HG03064 (cell line): ENCODE results near the gene LRRC56.
A peak's percentile ranks its signal among the peaks of the same experiment; 100 is the strongest.

ENCODE experiments used
- ATAC-seq: cut with Tn5 transposase; IDR thresholded peaks from one replicate; pipeline ENCODE4 v1.9.1; 2021; ENCODE audit warnings: low read depth; ENCODE audit not compliant: unreplicated experiment

Gene LRRC56

DNA sequence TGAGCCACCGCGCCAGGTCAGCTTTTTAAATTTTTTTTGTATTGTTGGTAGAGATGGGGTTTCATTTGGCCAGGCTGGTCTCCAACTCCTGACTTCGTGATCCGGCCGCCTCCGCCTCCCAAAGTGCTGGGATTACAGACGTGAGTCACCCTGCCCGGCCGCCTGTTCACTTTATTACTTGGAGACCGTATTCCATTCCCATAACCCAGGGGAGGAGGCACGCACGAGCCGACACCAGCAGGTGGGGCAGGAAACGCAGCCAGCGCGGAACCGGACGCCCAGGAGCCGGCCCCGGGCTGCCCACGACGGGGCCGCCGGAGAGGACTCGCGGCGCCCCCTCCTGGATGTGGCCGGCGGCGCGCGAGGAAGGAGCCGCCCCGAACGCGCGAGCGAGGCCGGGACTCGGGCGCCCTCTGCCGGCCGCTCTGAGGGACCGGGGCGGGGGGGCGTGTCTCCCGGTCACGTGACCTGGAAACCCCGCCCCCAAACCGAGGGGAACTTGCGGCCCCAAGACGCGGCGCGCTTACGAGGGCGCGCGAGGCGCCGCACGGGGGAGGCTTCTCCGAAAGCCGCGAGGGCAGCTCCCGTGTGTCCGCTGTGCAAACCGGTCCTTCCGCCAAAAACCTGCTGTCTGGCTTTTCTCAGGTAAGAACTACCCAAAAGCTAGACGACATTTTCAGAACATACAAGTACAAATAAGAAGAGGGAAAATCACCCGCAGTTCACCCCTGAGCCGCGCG lies 18.7 kb upstream of the LRRC56 start:
- ATAC-seq: no peak

DNA sequence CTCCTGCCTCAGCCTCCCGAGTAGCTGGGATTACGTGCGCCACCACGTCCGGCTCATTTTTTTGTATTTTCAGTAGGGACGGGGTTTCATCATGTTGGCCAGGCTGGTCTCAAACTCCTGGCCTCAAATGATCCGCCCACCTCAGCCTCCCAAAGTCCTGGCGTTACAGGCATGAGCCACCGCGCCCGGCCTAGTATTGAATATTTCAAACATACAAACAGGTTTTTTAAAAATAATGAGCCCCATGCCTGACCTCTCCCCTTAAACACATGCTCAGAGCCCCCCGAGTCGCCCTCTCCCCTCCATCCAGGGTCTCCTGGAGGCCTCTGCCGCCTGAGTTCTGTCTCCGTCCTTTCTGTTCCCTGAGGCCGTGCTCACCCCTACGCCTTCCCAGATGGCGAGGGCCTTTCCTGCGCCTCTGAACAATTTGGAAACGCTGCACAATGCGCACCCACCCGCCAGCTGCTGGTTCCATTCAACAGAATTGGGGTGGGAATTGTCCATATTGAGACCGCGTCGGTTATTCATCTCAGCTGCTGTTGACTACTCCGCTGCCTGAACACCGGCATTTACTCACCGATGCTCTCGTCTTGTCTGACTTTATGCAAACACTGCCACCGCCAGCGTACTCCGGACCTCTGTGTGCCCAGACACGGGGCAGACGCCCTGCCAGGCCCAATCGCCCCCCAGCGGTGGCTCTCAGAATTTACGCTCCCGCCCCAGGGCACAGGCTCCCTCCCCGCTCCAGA lies 16.7 kb upstream of the LRRC56 start:
- ATAC-seq: no peak

GRCh38 chr11:521177-521688 lies 16.1 kb upstream of the LRRC56 start:
- ATAC-seq: no peak

DNA sequence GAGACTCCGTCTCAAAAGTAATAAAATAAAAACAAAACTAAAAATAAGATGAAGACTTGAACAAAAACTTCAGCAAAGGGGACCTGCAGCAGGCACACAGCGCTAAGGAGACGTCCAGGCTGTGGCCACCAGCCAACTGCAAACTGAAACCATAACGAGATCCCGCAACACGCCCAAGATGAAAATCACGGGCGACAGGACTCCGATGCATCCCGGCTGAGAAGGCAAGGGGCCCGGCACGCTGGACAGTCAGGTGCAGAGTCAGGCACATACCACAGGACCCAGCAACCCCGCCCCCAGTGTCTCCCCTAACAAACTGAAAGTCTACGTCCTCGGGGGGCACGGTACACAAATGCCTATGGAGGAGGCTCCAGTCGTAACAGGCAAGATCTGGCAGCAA lies 11.1 kb upstream of the LRRC56 start:
- no peak for ATAC-seq

DNA sequence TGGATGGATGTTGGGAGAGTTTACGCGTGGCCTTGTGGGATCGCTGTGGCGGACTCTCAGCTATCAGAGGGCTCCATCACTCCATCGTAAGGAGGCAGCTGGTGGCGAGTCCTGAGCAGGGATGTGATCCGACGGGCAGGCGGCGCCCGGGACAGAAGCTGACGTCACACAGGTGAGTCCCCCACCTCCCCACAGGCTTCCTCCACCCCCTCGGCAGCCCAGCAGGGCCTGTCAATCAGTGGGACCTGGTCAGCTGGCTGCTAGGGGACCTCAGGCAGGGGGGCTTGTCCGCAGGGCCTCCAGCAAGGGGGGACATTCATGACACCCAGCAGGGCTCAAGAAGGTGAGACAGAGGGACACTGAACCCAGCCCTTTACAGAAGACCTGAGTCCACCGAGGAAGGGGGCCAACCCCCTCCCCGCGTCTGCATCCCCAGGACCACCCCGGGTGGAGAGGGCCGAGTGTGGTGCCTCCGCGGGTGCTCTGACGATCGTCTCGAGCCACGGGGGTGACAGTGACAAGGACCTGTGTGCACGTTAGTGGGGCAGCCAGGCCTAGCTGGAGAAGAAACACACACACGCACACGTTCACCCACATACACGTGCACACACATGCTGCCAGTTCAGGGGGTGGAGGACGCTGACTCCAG lies 9.0 kb upstream of the LRRC56 start:
- ATAC-seq: no peak

DNA sequence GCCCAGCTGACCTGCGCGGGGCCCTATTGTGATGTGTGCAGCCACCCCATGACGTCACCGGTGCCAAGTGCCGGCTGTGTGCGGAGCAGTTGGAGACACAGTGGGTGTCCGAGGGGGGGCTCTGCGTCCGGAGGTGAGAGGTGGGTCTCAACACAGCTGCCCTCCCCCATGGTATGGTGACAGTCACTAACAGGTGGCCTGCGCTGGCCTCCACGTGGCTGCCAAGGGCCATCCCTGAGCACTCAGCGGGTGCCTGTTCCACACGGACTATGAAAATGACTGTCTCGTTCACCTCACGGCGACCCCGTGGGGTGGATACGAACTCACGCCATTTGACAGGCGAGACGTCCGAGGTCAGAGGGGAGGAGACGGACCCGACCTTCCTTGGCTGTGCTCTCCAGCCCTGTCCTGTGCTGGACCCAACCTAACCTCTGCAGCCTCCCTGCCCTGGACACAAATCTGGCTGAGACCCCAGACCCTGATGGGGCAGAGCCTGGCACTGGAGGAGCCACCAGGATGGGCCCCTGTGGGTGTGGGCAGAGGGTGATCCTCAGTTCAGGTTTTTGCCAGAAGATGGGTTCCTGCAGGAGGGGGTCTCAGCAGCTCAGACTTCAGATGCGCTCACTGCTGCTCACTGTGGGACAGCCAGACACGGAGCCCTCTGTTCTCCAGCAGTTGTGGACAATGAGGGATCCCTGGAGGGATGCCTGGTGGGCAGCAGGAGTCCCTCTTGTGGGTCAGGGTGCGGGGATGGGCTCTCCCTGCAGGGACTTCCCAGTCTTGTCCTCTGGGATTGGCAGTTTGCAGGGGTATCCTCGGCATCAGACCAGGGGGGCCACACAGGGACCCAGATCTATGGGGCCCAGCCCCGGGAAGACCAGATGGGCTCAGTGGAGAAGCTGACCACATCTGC lies 8.3 kb upstream of the LRRC56 start:
- ATAC-seq: no peak

DNA sequence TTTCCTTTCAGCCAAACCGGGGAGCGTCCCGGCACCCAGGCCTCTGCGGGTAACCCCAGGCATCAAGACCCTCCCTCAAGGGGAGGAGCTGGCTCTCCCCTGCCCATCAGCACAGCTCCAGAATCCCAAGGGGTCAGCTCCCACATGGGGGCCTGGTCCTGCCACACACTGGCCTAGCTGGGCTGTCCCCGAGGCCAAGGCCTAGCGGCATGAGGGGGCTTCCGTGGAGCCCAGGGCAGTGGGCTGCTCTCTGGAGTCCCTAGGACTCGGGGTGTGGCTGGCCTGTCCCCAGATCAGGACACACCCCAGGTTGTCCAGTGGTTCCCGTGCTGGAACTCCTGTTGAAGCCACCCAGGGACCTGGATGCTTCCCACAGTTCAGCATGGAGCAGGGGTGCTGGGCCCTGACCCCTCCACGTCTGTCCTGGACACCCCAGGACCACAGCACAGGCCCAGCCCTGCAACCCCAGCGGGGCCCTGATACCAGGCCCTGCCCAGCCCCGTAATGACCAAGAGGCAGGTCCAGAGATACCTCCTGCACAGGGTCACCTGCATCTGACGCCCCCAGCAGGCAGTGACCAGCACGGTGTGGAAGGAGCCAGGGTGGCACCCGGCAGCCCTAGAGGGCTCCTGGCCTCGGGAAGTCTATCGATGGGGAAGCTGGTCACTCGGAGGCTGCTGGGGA lies 7.5 kb upstream of the LRRC56 start:
- no peak for ATAC-seq

- no peak for ATAC-seq
Measured at GRCh38 chr11:530960-531831, 6.1 kb upstream of the LRRC56 start.

DNA sequence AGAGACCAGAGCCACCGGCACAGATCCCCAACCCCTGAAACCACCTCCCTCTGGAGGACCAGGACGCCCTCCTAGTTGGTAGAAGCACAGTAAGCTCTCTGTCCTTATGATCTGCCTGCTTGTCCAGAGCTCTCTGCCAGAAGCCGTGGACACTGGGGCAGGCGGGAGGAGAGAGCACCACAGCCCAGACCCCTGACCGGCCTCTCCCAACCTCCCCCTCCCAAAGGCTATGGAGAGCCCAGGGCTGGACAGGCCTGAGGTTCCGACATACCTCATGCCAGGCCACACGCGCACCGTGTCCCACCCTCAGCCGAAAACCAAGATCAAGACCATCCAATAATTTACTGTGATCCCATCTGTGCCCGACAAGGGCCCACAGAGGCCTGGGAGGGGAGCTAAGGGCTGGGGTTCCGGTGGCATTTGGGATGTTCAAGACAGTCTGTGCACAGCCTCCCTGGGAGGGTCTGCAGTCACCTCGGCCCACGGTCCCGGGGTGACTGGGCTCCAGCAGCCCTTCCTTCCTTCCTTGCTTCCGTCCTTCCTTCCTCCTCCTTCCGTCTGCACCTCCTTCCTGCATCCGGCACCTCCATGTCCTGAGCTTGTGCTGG lies 5.3 kb upstream of the LRRC56 start:
- ATAC-seq: no peak

GRCh38 chr11:532527-532985 lies 4.8 kb upstream of the LRRC56 start:
- no peak for ATAC-seq

- ATAC-seq: no peak
Measured at GRCh38 chr11:532986-533585, 4.2 kb upstream of the LRRC56 start.

GRCh38 chr11:533586-534395 lies 3.5 kb upstream of the LRRC56 start:
- ATAC-seq: no peak

- no peak for ATAC-seq
Measured at GRCh38 chr11:534396-535209, 2.7 kb upstream of the LRRC56 start.

DNA sequence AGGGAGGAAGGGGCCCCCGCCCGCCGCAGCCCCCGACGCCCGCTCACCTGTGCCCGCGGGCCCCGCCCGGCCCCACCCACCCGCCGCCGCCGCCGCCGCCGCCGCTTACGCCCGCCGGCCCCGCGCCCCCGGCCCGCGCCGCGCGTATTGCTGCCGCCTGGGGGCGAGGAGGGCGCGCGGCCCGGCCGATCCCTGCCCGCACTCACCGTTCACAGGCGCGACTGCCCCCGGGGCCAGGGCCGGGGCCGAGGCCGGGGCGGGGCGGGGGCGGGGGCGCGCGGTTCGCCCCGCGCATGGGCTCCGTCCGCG lies 2.2 kb upstream of the LRRC56 start:
- ATAC-seq: peak; percentile 6

GRCh38 chr11:535519-536454 lies 1.5 kb upstream of the LRRC56 start, which contains the start of gene HRAS:
TSS of gene HRAS (minus strand) at chr11:535576.
- peak; percentile 62 for ATAC-seq
